A549 treated with DMSO at 1 μM for 4 hours (cell line): ENCODE data around the gene TMEM41B. TPM values are rescaled to one million over a fixed set of nuclear protein-coding genes. Genes with fewer than 3 reads are reported as not detected.

Experiments
- total RNA-seq: library from RNA; stranded (reverse); fragments of 200-300 nt; extraction: Qiagen RNA extraction; gene quantifications from 5 replicates; pipeline ENCODE4 v1.2.3, GENCODE V29; 2022; ENCODE audit warnings: low read depth

The TMEM41B gene
- total RNA-seq: 24.8 to 32.3 TPM (median 28.4 TPM) in 5 replicates

GRCh38 chr11:9314291-9315077, at the start of gene TMEM41B:
Gene TMEM41B, minus strand, starts transcription at chr11:9314593. Its CDS starts 152 bp downstream, at chr11:9314441.

GRCh38 chr11:9265211-9266131, 48.9 kb downstream of the TMEM41B start, which contains the start of gene DENND5A:
Gene DENND5A, minus strand, starts transcription at chr11:9265350. Its CDS starts 281 bp downstream, at chr11:9265069.

Other genes with a start within 250 kb of the TMEM41B start
- gene SCUBE2, start 223.0 kb downstream of the TMEM41B start, total RNA-seq: 0.21 to 0.52 TPM (median 0.44 TPM) in 5 replicates
- 40.9 to 66.4 TPM (median 49.3 TPM) in 5 replicates for gene DENND5A, start 49.2 kb downstream of the TMEM41B start, total RNA-seq
- 99.6 to 136 TPM (median 122 TPM) in 5 replicates for gene IPO7, start 70.1 kb upstream of the TMEM41B start, total RNA-seq
- gene ZNF143, start 146.4 kb upstream of the TMEM41B start, total RNA-seq: 11.3 to 14.5 TPM (median 12.4 TPM) in 5 replicates